Measurements from ENCODE around the gene CLPTM1L.
"Not testable (repeated sequence)": the region's sequence is repeated elsewhere in the genome, so short reads cannot be mapped to it uniquely, and the experiment has no call there.

CLPTM1L gene

GRCh38 chr5:1278216-1278615 lies 66.7 kb downstream of the CLPTM1L start:
- TF ChIP-seq GATA1 (IDR thresholded peaks at IDR 0.05; ENCODE audit: low read depth, low read length) (no peak), POLR2A (IDR thresholded peaks at IDR 0.05; ENCODE audit: low read length) (no peak)
- no peak for DNase-seq

DNA sequence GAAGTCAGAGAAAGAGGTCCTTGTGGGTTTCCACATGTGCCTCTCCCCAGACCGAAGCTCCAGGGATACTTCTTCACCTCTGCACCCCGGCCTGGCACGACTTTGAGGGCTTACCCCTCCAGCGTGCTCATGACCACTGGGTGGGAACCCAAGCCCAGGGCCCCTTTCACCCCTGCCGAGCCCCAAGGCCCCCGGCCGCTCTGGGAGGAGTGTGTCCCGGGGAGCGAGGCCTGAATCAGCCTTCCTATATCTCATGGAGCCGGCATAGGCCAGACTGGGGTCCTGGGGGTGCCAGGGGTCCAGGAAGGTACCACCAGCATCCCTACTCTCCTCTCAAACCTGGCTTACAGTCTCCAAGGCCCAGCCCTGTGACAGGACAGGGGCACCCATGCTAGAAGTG lies 67.1 kb downstream of the CLPTM1L start:
- DNase-seq, result no peak
- TF ChIP-seq POLR2A (IDR thresholded peaks at IDR 0.05; ENCODE audit: low read length) (no peak), GATA1 (IDR thresholded peaks at IDR 0.05; ENCODE audit: low read depth, low read length) (no peak)

DNA sequence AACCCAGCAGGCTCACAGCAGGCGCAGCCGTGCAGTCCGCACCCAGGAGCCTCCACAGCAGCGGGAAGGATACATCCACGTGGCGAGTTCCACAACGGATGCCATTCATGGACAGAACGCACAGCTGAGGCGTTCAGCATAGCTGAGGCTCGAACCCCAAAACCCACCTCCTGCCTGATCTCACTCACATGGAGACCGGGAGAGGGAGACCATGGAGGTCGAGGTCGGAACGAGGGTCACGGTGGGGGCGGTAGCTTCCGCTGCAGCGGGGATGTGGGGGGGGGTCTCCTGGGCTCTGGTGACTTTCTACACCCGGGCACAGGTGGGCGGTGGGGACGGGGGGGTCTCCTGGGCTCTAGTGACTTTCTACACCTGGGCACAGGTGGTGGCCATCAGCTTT lies 67.6 kb downstream of the CLPTM1L start:
- DNase-seq, result no peak
- TF ChIP-seq GATA1 (IDR thresholded peaks at IDR 0.05; ENCODE audit: low read depth, low read length) (no peak), POLR2A (IDR thresholded peaks at IDR 0.05; ENCODE audit: low read length) (no peak)

- TF ChIP-seq GATA1 (IDR thresholded peaks at IDR 0.05; ENCODE audit: low read depth, low read length), result no peak
- DNase-seq, result no peak
These were observed 68.0 kb downstream of the CLPTM1L start for GRCh38 chr5:1276930-1277329.

DNA sequence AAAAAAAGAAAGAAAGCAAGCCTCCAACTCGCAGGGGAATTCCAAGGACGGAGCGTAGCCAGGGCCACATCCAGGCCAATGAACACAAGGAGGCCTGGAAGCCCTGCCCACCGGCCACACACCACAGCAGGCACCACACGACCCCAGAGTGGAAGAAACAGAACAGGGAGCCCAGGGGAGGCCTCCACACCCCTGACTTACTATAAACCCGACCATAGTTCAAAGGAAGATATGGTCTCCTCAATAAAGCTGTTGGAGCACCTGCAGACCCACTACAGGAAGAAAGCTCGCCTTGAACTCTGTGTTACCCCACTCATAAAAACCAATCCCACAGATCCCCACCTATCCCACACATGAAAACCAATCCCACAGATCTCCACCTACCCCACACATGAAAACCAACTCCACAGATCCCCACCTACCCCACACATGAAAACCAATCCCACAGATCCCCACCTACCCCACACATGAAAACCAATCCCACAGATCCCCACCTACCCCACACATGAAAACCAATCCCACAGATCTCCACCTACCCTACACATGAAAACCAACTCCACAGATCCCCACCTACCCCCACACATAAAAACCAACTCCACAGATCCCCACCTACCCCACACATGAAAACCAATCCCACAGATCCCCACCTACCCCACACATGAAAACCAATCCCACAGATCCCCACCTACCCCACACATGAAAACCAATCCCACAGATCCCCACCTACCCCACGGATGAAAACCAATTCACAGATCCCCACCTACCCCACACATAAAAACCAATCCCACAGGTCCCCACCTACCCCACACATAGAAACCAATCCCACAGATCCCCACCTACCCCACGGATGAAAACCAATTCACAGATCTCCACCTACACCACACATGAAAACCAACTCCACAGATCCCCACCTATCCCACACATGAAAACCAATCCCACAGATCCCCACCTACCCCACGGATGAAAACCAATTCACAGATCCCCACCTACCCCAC lies 69.2 kb downstream of the CLPTM1L start:
- not testable (repeated sequence) for DNase-seq

GRCh38 chr5:1274471-1274870 lies 70.4 kb downstream of the CLPTM1L start:
- no peak for DNase-seq
- TF ChIP-seq GATA1 (IDR thresholded peaks at IDR 0.05; ENCODE audit: low read depth, low read length), result no peak
- no peak for TF ChIP-seq POLR2A (IDR thresholded peaks at IDR 0.05; ENCODE audit: low read length)

DNA sequence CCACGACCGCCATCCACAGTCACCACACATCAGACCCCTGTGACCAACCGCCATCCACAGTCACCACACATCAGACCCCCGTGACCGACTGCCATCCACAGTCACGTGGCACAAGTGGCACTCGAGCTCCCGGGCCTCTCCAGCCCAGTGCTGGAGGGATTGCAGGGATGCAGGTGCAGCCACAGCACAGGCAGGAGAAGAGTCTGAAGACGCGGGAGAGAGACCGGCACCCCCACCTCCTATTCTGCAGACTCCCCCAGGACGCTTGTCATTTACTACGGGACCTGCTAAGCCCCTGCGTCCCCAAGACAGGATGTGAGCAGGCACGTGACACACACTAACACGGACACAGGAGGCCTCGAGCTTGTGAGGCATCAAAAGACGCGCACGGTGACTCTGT lies 71.2 kb downstream of the CLPTM1L start:
- TF ChIP-seq POLR2A (IDR thresholded peaks at IDR 0.05; ENCODE audit: low read length), result no peak
- TF ChIP-seq GATA1 (IDR thresholded peaks at IDR 0.05; ENCODE audit: low read depth, low read length), result no peak
- DNase-seq, result no peak

DNA sequence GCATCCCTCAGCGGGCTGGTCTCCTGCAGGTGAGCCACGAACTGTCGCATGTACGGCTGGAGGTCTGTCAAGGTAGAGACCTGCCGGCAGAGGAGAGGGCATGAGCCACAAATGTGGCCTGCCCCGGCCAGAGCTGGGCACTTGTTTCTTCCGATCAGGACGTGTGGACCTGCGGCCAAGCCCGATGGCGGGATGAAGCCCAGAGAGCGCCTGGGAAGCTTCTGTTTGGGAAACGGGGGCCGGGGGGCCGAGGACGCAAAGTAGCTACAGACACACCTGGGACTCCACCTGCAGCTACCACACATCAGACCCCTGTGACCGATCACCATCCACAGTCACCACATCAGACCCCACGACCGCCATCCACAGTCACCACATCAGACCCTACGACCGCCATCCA lies 72.7 kb downstream of the CLPTM1L start:
- no peak for DNase-seq
- TF ChIP-seq POLR2A (IDR thresholded peaks at IDR 0.05; ENCODE audit: low read length), result no peak
- no peak for TF ChIP-seq GATA1 (IDR thresholded peaks at IDR 0.05; ENCODE audit: low read depth, low read length)

DNA sequence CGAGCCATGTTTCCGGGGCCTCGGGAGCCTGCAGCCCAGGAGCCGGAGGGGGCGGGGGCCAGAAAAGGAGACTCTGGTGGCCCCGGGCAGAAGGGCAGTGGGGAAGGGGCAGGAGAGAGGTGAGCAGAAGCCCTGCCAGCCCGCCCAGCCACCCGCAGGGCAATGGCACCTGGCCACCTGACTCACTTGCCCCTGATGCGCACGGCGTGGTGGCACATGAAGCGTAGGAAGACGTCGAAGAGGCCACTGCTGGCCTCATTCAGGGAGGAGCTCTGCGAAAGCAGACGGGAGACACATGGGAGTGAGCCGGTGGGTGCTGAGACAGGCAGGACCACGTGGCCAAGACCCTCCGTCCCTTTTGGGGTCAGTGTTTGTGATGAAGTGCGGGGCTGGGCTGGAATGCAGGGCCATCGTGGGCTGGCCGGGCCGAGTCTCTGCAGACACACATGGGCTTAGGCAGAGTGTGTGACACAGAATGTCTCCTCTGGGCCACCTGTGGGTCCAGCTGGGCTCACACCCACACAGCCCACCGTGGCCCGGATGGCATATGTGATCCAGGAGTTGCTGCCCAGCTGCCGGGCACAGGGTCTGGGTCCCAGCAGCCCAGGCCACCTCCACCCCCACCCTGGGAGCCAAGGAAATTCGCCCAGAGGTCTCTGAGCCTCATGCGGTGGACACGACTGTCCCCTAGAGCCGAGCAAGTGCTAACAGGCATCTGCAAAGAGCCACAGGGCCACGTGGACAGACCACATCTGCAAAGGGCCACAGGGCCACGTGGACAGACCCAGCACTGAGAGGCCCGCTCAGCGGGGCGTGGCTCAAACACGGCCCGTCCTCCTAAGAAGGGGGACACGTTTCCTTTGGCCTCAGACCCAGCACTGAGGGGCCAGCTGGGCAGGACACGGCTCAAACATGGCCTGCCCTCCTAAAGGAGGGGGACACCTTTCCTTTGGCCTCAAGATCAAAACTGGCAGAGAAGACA lies 73.7 kb downstream of the CLPTM1L start:
- no peak for TF ChIP-seq GATA1 (IDR thresholded peaks at IDR 0.05; ENCODE audit: low read depth, low read length)
- DNase-seq, result no peak

DNA sequence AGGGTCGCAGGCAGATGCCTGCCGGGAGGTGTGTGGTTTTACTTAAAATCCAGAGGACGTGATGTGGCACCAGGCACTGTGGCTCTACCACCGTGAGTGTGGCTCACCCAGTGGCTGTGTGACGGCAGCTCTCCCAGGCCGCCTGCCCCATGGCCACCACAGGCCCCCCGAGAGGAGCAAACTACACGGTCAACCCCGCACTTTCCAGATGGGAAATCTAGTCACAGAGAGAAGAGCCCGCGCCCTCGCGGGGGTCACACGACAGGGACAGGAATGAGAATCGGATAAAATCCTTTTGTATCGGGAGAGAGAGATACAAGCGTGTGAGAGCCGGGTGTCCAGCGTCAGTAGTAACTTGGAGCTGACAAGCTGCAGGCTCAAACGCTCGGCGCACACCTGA lies 74.5 kb downstream of the CLPTM1L start:
- TF ChIP-seq POLR2A (IDR thresholded peaks at IDR 0.05; ENCODE audit: low read length) (no peak), GATA1 (IDR thresholded peaks at IDR 0.05; ENCODE audit: low read depth, low read length) (no peak)
- no peak for DNase-seq

- DNase-seq, result no peak
- no peak for TF ChIP-seq GATA1 (IDR thresholded peaks at IDR 0.05; ENCODE audit: low read depth, low read length)
- TF ChIP-seq POLR2A (IDR thresholded peaks at IDR 0.05; ENCODE audit: low read length), result no peak
These were observed 76.2 kb downstream of the CLPTM1L start for GRCh38 chr5:1268666-1269065.

- TF ChIP-seq POLR2A (IDR thresholded peaks at IDR 0.05; ENCODE audit: low read length), result no peak
- TF ChIP-seq GATA1 (IDR thresholded peaks at IDR 0.05; ENCODE audit: low read depth, low read length), result no peak
- DNase-seq, result no peak
These were observed 76.8 kb downstream of the CLPTM1L start for GRCh38 chr5:1268056-1268455.
